Neural progenitor cell (in vitro differentiated cells): ENCODE measurements around the gene CASR.

ENCODE experiments used
- EZH2phosphoT487 ChIP-seq: fragments of 200-600 bp; sonication (generic); IDR thresholded peaks from 2 replicates; pipeline ENCODE4 v1.6.1; 2017; ENCODE audit warnings: antibody characterized with exemption
- TF ChIP-seq, protein P1 (sequence below): fragments of 200-600 bp; sonication (generic); IDR thresholded peaks from 2 replicates; pipeline ENCODE4 v1.5.1; 2017; ENCODE audit warnings: antibody characterized with exemption, mild to moderate bottlenecking

DNA sequence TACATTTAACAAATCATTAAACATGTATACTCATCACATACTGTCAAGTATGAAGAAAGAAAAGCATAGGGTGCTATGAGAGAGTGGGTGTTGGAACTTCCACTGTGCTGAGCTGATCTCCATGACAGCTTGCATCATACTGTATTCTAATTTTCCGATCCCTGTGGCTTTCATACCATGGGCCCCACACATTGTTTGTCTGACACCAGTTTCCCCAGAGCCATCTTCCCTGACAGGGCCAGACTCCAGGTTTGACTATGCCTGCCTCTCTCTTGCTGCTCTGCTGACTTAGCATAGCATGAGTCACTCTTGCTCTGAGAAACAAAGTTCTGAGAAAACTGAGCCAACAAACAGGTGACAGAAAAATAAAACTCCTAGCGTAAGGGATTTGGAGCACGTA lies 37.0 kb upstream of the CASR start:
- TF ChIP-seq, protein P1, sequence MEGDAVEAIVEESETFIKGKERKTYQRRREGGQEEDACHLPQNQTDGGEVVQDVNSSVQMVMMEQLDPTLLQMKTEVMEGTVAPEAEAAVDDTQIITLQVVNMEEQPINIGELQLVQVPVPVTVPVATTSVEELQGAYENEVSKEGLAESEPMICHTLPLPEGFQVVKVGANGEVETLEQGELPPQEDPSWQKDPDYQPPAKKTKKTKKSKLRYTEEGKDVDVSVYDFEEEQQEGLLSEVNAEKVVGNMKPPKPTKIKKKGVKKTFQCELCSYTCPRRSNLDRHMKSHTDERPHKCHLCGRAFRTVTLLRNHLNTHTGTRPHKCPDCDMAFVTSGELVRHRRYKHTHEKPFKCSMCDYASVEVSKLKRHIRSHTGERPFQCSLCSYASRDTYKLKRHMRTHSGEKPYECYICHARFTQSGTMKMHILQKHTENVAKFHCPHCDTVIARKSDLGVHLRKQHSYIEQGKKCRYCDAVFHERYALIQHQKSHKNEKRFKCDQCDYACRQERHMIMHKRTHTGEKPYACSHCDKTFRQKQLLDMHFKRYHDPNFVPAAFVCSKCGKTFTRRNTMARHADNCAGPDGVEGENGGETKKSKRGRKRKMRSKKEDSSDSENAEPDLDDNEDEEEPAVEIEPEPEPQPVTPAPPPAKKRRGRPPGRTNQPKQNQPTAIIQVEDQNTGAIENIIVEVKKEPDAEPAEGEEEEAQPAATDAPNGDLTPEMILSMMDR: no peak
- TF ChIP-seq EZH2phosphoT487: no peak
